Inflammatory macrophage treated with lipopolysaccharide for 4 hours (primary cell): Measurements from ENCODE around the gene ASH1L.
"Not testable (repeated sequence)": the region's sequence is repeated elsewhere in the genome, so short reads cannot be mapped to it uniquely, and the experiment has no call there.

Experiments used
- DNase-seq: peaks from one replicate; pipeline ENCODE4 v3.0.0-alpha.2; 2020

ASH1L gene

GRCh38 chr1:155486952-155487351 lies 75.7 kb downstream of the ASH1L start:
- DNase-seq = not testable (repeated sequence)

GRCh38 chr1:155485945-155486344 lies 76.7 kb downstream of the ASH1L start:
- peak; percentile 92 for DNase-seq

GRCh38 chr1:155485222-155485621 lies 77.4 kb downstream of the ASH1L start:
- DNase-seq = no peak

- no peak for DNase-seq
Observed at GRCh38 chr1:155481741-155482241, 80.8 kb downstream of the ASH1L start.

- DNase-seq = peak; percentile 95
Observed at GRCh38 chr1:155479205-155479604, 83.4 kb downstream of the ASH1L start.

- DNase-seq = no peak
Observed at GRCh38 chr1:155478270-155478852, 84.2 kb downstream of the ASH1L start.

GRCh38 chr1:155474146-155474545 lies 88.5 kb downstream of the ASH1L start:
- DNase-seq = no peak

- DNase-seq = no peak
Observed at GRCh38 chr1:155473151-155473821, 89.3 kb downstream of the ASH1L start.

- no peak for DNase-seq
Observed at GRCh38 chr1:155472491-155473083, 90.0 kb downstream of the ASH1L start.

GRCh38 chr1:155471891-155472290 lies 90.7 kb downstream of the ASH1L start:
- no peak for DNase-seq

- DNase-seq = no peak
Observed at GRCh38 chr1:155471026-155471425, 91.6 kb downstream of the ASH1L start.

GRCh38 chr1:155466996-155467395 lies 95.6 kb downstream of the ASH1L start:
- DNase-seq = peak; percentile 47

- no peak for DNase-seq
Observed at GRCh38 chr1:155466617-155466972, 96.0 kb downstream of the ASH1L start.

GRCh38 chr1:155463865-155464650 lies 98.5 kb downstream of the ASH1L start:
- peak; percentile 84 for DNase-seq

GRCh38 chr1:155458111-155458510 lies 104.5 kb downstream of the ASH1L start:
- DNase-seq = no peak

GRCh38 chr1:155457266-155457665 lies 105.3 kb downstream of the ASH1L start:
- DNase-seq = no peak

- DNase-seq = peak; percentile 14
Observed at GRCh38 chr1:155455588-155456195, 106.9 kb downstream of the ASH1L start.

GRCh38 chr1:155454096-155454495 lies 108.5 kb downstream of the ASH1L start:
- DNase-seq = no peak

GRCh38 chr1:155453141-155453540 lies 109.5 kb downstream of the ASH1L start:
- no peak for DNase-seq

GRCh38 chr1:155451199-155451598 lies 111.4 kb downstream of the ASH1L start:
- no peak for DNase-seq

GRCh38 chr1:155442431-155442830 lies 120.2 kb downstream of the ASH1L start:
- not testable (repeated sequence) for DNase-seq

- DNase-seq = no peak
Observed at GRCh38 chr1:155437405-155437804, 125.2 kb downstream of the ASH1L start.

GRCh38 chr1:155433831-155434389 lies 128.7 kb downstream of the ASH1L start:
- not testable (repeated sequence) for DNase-seq
